T47D (cell line): ENCODE results near the gene TNFRSF1B.

Experiments used
- DNase-seq, 2 experiments: peaks; one replicate each; pipeline versions ENCODE4 v3.0.0 to v3.0.0-alpha.2; 2011 to 2012; ENCODE audit warnings: low read depth in 1 of 2, low spot score in 1 of 2
- JUND ChIP-seq: IDR thresholded peaks from 2 replicates; pipeline ENCODE4 v1.6.1; 2012; ENCODE audit warnings: low read depth
- in situ Hi-C: cut with HindIII; loops from 2 replicates; pipeline ENCODE4 v1.10.0; 2016; ENCODE audit warnings: low sequenced_read_pairs, low pct_unique_long_range_greater_than_20kb

TNFRSF1B gene

DNA sequence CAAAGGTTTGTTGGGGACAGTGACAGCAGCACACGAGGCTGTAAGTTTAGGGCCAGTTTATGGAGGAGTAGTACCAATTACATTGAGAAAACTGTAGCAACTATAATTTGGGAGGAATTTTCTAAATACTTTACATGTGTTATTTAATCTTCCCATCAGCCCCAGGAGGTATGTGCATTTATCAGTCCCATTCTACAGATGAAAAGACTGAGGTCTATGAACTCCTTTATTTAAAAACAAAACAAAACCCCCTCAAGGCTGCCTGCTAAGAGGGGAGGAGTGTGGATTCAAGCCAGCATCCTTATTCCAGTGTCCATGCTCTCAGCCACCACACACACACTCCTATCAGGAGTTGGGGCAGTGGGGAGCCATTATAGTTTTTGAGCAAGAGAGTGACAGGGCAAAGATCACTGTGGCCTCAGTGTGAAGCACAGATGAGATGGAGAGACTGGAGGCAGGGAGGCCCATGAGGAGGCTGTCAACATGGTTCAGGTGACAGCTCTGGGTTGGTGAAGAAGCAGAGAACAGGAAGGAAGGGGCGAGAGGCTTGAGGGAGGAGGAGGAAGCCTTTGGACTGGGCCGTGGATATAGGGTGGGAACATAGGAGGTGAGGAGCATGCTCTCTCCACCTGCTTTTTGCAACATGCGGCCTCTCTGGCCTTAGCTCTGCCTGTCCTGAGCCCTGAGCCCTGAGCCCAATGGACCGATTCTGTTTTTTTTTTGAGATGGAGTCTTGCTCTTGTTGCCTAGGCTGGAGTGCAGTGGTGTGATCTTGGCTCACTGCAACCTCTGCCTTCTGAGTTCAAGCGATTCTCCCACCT, 9.7 kb downstream of the TNFRSF1B start:
- TF ChIP-seq JUND: no peak
- DNase-seq: no peak
- in situ Hi-C loops: no loop called here

DNA sequence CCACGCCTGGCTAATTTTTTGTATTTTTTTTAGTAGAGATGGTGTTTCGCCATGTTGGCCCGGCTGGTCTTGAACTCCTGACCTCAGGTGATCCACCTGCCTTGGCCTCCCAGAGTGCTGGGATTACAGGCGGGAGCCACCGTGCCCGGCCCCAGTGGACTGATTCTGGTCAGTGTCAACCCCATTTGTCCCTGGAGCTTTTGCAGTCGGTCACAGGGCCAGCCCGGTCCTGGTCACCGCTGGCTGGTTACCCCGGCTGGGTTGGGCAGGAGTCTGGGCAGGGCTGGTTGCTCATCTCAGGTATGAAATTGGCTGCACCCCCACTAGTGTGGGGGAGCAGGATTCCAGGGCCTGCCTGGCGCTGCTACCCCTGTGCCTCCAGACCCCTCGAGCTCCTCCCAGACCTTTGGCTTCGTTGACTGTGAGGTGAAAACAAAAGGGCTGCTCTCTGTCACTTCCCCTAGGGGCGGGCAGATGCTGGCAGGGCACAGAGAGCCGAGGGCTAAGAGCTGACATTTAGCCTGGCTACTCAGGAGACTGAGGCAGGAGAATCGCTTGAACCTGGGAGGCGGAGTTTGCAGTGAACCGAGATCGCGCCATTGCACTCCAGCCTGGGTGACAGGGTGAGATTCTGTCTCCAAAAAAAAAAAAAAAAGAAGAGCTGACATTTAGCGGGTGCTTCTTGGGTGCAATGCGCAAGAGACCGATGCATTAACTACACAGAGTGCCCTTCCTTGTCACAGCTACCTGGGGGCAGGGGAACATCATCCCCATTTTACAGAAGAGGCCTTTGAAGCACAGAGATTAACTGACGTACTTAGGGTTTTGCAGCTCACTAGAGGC, 10.6 kb downstream of the TNFRSF1B start:
- no peak for DNase-seq
- no peak for TF ChIP-seq JUND
- in situ Hi-C loops: no loop called here

DNA sequence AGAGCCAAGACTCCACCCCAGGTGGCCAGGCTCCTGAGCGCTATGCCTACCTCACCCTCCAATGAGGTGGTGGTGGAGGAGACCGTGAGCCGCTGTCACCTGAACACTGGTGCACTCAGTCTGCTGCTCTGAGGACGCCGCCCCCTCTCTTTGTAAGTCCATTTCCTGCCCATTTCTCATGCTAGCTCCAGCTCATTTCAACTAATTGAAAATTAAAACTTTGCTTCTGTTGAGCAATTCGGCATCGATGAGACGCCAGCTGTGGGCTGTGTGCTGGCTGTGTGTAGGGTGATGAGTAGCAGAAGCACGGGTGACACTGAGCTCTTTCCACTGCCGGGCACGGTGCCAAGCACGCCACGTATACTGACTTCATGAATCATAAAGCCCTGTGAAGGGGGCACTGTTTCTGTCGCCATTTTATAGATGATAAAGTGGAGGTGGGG, 11.2 kb downstream of the TNFRSF1B start:
- TF ChIP-seq JUND: no peak
- DNase-seq: no peak
- in situ Hi-C loops: no loop called here

DNA sequence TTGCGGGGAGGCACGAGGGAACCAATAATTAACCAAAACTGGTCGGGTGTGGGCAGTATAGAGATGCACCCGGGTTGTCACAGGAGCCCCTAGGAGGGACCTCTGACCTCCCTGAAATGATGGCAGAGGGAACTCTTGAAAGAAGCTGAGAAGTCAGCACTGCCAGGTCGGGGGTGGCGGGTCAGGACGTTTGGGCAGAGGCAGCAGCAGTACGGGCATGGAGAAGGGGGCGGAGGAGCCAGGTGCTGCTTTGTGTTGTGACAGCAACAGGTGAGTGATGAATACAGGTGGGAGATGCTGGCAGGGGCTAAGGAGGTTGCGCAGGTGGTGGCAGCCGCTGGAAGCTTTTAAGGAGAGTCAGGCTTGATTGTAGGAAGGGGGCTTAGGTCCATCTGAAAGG, 11.7 kb downstream of the TNFRSF1B start:
- in situ Hi-C loops: no loop called here
- no peak for DNase-seq
- TF ChIP-seq JUND: no peak

DNA sequence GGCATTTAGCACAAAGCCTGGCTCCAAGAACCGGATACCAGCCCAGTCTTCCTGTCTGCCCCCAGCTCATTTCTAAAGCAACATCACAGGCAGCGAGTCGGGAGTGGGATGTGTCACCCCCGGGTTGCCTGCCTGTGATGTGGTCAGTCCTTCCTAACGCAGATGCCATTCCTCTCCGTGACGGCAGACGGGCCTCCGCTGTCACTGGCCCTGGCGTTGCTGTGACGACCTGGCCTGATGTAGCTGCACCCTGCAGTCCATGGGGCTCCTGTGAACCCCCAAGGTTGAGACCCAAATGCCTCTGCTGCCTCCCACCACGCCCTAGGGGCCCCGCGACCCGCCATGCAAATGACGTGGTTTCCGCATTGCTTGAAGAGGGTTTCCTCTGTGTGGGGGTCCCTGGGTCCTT, 12.3 kb downstream of the TNFRSF1B start:
- DNase-seq: no peak
- in situ Hi-C loops: no loop called here
- no peak for TF ChIP-seq JUND

DNA sequence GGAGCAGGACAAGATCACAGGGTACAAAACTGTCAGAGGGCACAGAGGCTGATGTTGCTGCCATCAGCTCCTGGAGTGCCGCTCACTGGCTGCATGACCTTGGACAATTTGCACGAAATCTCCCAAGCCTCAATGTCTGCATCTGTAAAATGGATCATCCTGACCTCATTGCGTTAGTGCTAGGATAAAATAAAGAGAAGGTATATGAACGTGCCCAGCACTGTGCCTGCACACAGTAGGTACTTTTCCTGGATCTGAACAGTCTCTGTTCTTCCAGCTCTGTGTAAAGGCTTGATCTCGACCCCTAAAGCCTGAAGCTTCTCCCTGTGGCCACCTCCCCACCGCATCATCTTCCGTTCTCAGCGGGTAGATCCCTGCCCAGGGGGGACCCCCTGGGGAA, 12.9 kb downstream of the TNFRSF1B start:
- DNase-seq: no peak
- no peak for TF ChIP-seq JUND
- in situ Hi-C loops: no loop called here

DNA sequence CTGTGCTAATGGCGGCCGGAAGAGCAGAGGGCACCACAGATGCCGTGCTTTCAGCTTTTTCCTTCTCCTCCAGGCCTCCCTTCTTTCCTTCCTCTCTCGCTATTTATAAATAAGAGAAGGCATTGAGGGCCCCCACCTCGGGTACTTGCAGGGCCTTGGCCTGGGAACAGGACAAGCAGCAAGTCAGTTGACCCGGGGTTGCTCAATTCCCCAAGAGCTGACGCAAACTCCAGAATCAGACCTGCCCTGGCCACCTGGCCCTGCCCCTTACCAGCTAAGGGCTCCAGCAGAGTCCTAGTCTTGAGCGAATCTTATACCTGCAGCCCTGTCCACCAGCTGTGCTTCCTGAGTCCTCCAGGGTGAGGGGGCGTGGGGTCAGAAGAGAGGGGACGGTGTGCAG, 13.5 kb downstream of the TNFRSF1B start:
- in situ Hi-C loops: no loop called here
- no peak for DNase-seq
- no peak for TF ChIP-seq JUND

DNA sequence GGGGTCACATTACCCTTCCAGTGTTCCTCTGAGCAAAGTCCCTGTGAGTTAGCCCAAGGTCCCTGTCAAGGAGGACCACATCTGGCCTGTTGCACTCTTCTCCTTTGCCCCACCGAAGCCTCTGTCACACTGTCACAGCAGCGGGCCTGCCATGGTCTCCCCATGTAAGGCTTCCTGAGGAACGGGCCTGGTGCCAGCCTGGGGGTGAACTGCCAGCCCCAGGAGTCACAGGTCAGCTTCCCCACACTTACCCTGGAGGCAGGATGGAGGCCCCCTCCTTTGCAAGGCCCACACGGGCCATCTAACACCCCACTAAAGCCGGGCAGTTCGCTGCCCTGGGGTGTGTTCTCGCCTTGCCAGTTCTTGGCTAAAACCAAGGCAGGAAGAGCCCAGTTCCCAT, 14.1 kb downstream of the TNFRSF1B start:
- in situ Hi-C loops: no loop called here
- no peak for TF ChIP-seq JUND
- no peak for DNase-seq

DNA sequence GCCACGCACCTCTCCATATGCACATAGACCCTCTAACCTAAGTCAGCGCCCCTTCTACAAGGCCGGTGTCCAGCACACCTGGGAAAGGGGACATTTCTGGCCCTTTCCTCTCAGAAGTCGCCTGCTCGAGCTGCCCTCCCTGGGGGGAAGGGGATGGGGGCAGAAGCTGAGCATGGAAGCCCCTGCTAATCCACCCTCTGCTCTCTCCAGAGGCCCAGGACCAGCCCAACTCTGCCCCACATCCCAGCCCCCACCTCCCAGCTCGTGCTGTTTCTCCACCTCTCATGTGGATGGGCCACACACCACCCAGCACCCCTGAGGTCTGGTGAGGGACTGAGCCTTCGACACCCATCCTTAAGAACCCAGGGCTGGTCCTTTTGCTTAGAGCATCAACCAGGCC, 14.8 kb downstream of the TNFRSF1B start:
- no peak for DNase-seq
- in situ Hi-C loops: no loop called here
- TF ChIP-seq JUND: no peak

DNA sequence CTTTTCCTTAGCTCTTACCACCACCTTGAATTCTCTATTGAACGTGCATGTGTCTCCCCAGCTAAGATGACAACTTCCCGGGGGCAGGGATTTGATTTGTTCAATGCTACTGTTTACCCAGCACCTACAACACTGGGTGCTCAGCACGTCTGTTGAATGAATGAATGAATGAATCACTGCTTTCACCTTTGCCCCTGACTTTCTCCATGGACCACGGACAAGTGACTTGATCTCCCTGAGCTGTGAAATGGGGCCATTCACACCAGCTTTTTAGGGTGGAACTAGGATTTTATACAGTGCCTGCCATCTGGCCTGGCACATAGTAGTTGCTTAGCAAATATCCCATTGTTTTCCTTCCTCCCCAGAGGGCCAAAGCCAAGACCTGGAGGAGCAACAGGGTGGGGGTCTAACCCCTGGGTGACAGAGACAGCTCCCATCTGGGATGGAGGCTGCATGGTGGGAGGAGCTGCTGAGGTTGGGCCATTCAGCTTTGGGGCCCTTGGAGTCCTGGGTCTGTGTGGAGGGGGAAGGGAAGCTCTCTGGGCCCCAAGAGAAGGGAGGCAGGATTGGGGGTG, 15.7 kb downstream of the TNFRSF1B start:
- TF ChIP-seq JUND: no peak
- DNase-seq: no peak
- in situ Hi-C loops: no loop called here

DNA sequence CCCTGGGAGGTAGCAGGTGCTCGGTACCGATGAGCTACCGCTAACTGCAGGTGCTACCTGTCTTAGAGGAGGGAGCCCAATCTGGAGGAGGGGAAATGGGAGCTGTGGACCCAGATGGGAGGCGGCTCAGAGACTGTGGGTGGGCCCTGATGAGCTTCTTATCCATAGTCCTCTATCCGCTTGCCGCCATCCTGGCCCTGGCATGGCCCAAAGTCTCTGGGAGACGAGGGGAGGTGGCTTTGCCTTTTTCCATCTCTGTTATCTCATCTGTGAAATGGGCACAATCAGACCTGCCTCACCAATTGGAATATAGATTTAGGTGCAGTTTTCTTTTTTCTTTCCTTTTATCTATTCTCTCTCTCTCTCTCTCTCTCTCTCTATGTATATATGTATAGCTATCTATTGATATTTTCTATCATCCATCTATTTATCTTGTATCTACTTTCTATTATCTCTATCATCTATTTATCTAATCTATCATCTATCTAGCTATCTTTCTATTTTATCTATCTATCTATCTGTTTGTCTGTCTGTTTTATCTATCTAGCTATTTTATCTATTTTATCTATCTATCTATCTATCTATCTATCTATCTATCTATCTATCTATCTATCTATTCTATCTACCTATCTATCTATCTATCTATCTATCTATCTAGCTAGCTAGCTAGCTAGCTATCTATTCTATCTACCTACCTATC, 16.5 kb downstream of the TNFRSF1B start:
- DNase-seq: no peak
- in situ Hi-C loops: no loop called here
- no peak for TF ChIP-seq JUND

DNA sequence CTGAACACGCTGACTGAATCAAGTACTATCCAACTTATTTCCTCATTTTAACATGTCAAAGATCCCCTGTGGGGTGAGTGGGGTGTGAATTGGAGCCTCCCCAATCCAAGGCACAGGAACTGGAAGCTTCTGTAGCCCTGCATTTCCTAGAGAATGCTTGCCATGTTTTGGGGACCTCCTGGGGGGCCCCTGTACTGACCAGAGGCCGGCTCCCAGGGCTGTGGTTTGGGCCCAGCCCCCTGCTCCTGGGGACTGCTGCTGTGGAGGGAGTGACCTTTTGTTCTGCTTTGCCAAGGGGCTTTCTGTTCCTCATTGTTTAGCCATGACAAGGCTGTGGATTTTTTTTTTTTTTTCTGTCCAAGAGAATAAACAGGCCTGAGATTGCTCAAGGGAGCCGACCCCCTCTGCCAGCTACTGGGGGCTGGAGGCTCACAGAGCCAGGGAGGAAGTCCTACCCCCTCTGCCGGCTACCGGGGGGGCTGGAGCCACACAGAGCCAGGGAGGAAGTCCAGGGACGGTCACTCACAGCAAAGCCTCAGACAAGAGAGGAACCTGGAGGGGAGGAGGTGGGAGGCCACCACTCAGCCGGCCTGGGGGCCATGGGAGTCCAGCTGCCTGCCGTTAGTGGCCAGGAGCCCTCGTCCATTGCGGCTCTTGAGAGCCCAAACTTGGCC, 17.4 kb downstream of the TNFRSF1B start:
- in situ Hi-C loops: no loop called here
- TF ChIP-seq JUND: no peak
- DNase-seq: no peak
